ENCODE measurements around the gene NOX3.

DNA sequence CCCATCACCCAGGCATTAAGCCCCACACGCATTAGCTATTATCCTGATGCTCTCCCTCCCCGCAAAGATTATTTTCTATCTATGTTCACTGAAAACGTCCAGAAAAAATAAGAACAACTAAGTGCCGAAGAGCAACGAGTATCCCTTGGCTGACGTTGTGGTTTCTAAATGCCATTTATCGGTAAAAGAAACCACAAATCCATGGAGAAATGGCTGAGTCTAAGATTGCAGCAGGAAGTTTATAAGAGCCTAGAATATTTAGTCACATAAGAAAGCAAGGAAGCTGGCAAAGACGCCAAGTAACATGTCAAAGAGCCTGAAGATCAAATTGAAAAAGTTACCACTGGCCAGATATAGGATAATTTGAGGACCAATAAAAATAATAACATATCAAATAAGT lies 18.1 kb upstream of the NOX3 start:
- TF ChIP-seq, protein P1, sequence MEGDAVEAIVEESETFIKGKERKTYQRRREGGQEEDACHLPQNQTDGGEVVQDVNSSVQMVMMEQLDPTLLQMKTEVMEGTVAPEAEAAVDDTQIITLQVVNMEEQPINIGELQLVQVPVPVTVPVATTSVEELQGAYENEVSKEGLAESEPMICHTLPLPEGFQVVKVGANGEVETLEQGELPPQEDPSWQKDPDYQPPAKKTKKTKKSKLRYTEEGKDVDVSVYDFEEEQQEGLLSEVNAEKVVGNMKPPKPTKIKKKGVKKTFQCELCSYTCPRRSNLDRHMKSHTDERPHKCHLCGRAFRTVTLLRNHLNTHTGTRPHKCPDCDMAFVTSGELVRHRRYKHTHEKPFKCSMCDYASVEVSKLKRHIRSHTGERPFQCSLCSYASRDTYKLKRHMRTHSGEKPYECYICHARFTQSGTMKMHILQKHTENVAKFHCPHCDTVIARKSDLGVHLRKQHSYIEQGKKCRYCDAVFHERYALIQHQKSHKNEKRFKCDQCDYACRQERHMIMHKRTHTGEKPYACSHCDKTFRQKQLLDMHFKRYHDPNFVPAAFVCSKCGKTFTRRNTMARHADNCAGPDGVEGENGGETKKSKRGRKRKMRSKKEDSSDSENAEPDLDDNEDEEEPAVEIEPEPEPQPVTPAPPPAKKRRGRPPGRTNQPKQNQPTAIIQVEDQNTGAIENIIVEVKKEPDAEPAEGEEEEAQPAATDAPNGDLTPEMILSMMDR (IDR thresholded peaks at IDR 0.05): no peak
- TF ChIP-seq POLR2A (IDR thresholded peaks at IDR 0.05): no peak

Measured in vagina (tissue), 2 donors.